Left lobe of liver (tissue), 2 donors: ENCODE measurements around the gene GRSF1. TPM values are rescaled to one million over a fixed set of nuclear protein-coding genes. Genes with fewer than 3 reads are reported as not detected.
"Not testable (repeated sequence)": the region's sequence is repeated elsewhere in the genome, so short reads cannot be mapped to it uniquely, and the experiment has no call there.

Source experiments
- ATAC-seq: fragments of 200-7000 bp; cut with Tn5 transposase; one replicate; pipeline ENCODE4 v1.9.1; 2020; ENCODE audit warnings: mild to moderate bottlenecking, moderate library complexity
- DNase-seq: peaks from one replicate; pipeline ENCODE4 v3.0.0-alpha.2; 2020; ENCODE audit warnings: low spot score
- total RNA-seq: library from RNA; stranded (reverse); gene quantifications from one replicate; pipeline ENCODE4 v1.2.1, GENCODE V29; 2021
- donor health status: DM: no; HTN: no; CAD: no; lungs with moderate emphysema.
- donor health status: DM: no; HTN: yes; CAD: no.

GRSF1 gene, protein sequence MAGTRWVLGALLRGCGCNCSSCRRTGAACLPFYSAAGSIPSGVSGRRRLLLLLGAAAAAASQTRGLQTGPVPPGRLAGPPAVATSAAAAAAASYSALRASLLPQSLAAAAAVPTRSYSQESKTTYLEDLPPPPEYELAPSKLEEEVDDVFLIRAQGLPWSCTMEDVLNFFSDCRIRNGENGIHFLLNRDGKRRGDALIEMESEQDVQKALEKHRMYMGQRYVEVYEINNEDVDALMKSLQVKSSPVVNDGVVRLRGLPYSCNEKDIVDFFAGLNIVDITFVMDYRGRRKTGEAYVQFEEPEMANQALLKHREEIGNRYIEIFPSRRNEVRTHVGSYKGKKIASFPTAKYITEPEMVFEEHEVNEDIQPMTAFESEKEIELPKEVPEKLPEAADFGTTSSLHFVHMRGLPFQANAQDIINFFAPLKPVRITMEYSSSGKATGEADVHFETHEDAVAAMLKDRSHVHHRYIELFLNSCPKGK
- total RNA-seq, result 24.9 TPM

DNA sequence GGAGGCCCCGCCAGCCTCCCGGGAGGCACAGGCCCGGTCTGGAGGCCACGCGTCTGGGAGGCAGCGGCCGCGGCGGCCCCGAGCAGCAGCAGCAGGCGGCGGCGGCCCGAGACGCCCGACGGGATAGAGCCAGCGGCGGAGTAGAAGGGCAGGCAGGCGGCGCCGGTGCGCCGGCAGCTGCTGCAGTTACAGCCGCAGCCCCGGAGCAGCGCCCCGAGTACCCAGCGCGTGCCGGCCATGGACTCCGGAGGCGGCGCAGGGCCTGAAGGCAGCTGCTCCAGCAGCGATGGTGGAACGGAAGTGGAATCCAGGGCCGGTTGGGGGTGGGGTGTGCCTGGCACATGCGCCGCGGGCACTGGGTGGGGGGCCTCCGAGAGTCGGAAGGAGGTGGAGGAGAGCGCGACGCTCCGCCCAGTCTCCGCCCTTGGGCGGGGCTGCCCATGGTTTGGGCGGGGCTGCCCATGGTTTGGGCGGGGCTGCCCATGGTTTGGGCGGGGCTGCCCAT is at the start of gene GRSF1:
Gene GRSF1 (minus strand): TSS at position 302 of the 505 bp plus-strand sequence. CDS start 63 bp downstream, at position 239.
- peak; percentile 96 for DNase-seq
- ATAC-seq, result peak; percentile 95

DNA sequence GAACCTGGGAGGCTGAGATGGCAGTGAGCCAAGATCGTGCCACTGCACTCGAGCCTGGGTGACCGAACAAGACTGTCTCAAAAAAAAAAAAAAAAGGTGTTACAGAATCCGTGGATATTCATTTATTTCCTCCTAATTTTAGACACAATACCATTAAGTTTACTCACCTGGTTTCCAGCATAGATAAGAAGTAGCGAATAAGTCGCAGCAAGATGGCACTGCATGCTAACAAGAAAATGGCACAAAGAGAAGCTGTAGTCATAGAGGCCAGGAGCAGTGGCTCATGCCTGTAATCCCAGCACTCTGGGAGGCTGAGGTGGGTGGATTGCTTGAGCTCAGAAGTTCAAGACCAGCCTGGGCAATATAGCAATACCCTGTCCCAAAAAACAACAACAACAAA is 45.5 kb upstream of the GRSF1 start:
- ATAC-seq (no peak), DNase-seq (no peak)

DNA sequence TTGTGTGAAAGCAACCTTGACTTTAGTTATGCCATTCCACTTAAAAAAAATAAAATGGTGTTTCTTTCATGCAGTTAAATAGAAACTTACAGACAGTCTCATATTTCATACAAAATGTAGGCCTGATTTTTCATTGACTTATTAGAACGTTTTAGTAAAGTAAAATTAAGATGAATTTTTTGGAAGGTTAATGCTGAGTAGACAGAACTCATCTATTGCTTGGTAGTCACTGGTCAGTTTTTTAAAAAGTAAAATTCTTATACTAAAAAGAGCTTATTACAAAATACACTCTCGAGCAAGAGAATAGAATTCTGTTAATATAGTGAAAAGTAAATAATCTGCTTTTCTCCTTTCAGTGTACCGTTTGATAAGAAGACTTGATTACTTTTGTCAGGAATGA is 41.0 kb upstream of the GRSF1 start:
- ATAC-seq (no peak), DNase-seq (no peak)

DNA sequence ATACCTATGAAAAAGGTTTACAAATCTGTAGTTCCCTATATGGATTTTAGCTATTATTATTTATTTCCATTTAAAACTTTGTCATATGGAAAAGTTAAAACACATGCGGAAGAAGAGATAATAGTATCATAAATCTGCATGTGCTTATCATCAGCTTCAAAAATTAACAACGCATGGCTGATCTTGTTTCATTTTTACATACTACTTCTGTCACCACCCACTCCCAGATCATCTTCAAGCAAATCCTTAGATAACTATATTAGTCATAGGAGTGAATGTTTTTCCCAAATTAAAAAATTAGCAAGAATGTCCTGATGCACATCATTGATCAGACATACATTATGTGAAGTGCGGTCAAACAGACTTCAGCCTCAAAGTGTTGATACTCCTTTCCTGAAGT is 37.9 kb upstream of the GRSF1 start:
- no peak for ATAC-seq
- DNase-seq, result no peak

DNA sequence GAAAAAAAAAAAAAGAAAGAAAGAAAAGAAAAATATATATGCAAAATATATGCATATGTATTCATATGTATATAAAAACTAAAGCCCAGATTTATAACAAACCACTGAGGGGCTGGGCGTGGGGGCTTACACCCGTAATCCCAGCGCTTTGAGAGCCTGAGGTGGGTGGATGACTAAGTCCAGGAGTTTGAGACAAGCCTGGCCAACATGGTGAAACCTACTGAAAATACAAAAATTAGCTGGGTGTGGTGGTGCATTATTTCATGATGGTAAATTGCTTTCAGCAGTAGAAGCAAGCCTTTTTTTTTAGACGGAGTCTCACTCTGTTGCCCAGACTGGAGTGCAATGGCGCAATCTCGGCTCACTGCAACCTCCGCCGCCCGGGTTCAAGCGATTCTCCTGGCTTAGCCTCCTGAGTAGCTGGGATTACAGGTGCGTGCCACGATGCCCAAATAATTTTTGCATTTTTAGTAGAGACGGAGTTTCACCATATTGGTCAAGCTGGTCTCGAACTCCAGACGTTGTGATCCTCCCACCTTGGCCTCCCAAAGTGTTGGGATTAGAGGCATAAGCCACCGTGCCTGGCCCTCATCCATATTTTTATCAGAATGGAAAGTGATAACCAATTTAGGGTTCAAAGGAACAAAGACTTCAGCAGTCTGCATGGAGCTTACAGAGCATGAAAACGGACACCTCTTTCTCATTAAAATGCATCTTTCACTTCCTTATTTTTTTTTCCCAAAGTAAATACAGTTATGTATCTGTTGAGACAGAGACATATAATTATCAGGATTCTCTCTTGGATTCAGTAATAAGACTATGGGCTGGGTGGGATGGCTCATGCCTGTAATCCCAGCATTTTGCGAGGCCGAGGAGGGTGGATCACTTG is 34.8 kb upstream of the GRSF1 start:
- DNase-seq (no peak), ATAC-seq (no peak)

DNA sequence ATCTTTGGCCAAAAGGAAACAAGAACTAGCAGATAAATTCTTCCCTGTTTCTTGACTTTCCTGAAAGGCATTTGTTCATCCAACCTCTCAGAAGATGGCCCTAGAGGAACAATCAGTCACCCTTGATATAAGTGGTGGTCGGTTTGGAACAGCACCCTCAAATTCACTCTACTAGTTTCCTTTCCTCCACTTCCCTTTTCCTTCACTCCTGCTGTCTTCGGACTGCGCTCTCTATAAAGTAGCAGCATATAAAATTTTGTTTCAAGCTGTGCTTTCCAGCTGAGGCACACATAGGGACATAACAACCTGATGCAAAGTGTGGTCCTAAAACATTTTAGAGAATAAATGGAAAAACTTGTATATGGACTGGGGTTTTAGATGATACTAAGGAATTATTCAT is 33.5 kb upstream of the GRSF1 start:
- no peak for DNase-seq
- ATAC-seq, result no peak

DNA sequence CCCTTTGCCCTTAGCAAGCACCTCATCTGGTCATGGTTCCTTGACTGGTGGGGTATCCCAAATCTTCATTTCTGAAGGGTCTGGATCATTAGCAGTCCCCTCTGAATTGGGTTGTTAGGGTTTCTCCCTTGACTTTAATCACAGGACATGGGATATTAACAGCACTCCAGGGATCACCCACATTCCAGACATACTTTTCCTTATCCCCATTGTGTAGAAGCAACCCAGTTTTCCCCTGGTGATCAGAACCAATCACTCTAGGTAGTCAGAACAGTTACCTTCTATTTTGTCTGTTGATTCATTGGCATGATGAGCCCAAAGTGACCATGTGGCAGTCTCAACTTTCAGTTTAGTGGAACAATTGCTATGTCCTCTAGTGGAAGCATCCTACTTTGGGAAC is 29.1 kb upstream of the GRSF1 start:
- ATAC-seq (no peak), DNase-seq (no peak)

DNA sequence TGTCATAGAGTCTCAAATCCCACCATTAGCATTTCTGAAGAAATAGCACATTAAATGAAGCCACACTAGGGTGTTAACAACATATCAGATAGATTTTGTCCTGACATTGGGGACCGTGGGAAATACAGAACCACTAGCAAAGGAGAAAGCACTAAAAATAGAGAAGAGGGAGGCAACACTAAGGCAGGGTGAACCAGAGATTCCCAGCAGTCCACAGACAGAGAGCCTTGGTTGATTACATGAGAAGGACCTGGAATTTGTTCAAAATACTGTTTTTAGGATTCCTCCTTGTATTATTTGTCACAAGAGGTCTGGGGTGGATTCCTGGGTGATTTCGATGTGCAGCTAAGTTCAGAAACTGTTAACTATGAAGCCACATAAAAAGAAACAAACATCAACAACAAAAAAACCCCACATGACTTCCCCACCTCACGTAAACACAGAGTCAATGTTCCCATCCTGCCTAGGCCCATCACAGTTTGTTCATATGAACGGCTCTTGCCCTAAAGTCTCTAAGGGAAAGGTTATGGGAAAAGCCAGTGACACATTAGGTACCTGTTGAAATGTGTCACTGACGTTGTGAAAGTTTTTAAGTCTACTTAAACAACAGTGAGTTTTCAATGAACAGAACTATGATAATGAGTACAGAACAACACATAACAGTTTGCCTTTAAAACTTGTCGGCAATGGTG is 23.6 kb upstream of the GRSF1 start:
- ATAC-seq (no peak), DNase-seq (no peak)

DNA sequence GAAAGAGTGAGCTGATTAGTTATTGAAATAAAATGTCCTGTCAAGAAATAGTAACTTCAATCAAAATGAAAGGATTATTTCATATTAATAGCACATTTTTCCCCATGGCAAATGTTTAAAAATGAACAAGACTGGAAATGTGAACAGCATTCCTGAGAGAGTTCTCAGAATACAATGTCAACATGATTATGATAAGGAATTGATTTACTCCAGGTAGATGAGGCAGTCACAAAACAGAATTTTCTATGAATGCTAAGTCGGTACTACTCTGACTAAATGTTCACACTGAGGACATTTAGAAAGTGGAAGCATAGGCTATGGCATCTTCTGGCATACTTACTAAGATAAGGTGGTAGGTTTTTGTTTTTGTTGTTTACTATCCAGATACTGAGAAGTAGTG is 19.4 kb upstream of the GRSF1 start:
- DNase-seq (no peak), ATAC-seq (no peak)

DNA sequence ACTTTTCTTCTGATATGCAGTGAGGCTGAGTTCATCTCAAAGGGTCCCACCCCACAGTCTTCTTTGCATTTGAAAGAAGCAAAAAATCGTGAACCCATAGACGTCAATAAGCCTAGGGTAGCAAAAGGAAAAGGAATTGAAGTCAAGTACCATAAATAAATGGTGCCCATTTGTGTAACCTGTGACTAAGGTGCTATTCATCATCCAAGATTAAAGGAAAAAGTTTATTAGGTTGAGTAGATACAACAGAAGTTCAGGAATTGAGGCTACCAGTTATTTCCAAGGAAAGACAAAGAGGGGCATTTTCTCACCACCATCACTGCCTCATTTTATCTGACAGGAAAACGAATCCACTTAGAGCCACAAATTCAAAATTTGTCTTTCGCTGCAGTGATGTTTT is 18.8 kb upstream of the GRSF1 start:
- ATAC-seq, result no peak
- DNase-seq, result no peak

DNA sequence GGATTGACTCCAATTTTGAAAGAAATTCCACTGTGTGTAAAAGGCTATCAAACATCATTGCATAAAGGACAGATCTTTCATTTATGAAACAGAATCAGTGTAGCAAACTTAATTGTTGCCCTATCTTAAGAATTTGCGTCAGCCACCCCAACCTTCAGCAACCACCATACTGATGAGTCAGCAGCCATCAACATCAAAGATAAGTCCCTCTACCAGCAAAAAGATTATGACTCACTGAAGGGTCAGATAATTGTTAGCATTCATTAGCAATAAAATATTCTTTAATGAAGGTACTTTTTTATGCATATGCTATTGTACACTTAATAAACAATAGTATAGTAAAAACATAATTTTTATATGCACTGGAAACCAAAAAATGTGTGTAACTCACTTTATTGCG is 15.8 kb upstream of the GRSF1 start:
- DNase-seq, result no peak
- no peak for ATAC-seq

DNA sequence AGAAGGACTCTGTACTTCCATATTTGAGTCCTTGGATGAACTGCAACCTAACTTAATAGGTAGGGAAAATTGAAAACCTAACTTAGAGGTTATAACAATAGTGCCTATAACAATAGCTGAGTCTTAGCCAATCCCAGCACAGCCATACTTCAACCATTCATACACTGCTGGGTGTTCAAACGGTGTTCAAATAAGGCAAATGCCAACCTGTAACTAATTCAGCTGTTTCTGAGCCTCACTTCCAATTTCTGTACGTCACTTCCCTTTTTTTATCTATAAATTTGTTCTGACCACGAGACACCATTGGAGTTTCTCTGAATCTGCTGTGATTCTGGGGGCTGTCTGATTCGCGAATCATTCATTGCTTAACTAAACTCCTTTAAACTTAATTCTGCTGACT is 9.6 kb upstream of the GRSF1 start:
- ATAC-seq, result no peak
- no peak for DNase-seq

DNA sequence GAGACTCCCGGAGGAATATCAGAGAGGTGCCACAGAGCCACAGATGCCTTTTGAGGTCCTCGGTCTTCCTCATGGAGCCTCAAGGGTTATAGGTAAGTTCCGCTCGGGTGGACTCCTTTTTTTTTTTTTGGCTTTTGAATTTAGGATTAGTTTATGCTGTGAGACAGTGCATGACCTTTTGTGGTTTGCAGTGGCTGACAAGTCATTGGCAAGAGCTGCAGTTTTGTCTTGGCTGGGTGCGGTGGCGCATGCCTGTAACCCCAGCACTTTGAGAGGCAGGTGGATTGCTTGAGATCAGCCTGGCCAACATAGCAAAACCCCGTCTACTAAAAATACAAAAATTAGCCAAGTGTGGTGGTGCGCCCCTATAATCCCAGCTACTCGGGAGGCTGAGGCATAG is 4.5 kb upstream of the GRSF1 start:
- DNase-seq (no peak), ATAC-seq (no peak)

DNA sequence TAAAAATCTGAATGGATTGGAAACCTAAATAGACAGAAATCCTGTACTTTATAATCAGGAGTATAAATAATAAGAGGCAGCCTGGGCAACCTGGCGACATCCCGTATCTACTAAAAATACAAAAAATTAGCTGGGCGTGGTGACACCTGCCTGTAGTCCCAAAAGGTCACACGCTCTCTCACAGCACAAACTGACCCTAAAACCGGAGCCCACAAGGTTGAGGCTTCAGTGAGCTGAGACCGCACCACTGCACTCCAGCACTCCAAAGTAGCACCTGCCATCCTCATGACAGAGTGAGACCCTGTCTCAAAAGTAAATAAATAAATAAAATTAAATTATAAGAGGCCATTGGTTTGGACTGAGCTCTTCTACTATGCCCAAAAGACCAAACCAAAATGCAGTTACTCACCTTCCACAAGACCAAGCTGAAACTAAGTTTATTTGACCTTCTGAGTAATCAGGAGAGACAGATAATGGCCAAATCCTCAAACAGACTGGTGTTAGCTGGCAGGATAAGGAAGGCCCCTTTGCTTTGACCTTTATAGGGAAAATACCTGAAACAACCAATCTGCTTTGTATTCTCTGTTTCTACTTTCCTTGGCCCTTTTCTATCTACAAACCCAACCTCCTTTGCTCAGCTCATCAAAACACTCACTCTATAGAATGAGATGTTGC is 3.2 kb upstream of the GRSF1 start:
- ATAC-seq (no peak), DNase-seq (no peak)

DNA sequence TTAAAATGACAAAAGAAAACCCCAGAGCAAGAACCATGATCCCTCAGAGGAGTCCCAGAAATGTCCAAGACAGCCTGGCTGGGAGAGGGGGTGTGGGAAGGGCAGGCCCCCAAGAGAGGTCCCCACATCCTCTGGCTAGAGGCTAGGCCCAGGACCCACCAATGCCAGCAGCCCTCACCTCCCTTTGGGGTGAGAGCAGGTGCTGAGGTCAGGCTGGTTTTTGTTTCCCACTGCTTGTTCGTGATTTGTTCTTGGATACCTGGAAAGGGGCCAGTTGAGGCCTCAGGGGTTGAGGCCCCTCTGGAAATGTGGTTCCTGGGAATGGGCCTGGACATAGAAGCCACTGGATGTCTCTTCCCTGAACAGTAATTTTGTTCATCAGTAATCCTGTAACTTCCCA is 2.3 kb upstream of the GRSF1 start:
- DNase-seq, result no peak
- ATAC-seq, result no peak

DNA sequence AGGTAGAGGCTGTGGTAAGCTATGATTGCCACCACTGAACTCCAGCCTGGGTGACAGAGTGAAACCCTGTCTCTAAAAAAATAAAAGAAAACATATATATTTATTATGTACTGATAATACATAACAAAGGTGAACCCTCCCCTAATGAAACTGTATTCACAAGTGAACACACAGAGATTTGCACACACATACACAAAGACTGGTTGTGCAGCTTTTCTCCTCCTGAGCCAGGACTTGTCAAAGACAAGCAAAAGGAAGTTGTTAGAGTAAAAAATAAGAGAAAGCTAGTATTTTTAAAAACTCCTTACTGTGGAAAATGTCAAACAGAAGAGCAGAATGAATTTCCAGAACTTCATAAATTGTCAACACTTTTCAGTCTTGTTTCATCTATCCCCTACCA is 1.5 kb upstream of the GRSF1 start:
- ATAC-seq, result no peak
- DNase-seq, result no peak

DNA sequence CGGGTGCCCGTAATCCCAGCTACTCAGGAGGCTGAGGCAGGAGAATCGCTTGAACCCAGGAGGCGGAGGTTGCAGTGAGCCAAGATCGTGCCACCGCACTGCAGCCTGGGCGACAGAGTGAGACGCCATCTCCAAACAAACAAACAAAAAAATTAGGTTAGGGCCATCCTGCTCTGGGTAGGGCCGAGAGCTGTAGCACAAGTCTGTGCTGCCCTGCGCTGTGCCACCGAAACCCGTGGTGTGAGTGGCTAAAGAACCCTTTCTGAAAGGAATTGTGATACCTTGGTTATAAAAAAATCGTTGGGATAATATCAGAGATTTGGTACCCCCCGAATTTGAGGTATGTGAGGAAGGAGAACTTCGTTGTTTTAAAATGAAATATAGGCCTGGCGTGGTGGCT is 941 bp upstream of the GRSF1 start:
- DNase-seq, ATAC-seq: not testable (repeated sequence)

DNA sequence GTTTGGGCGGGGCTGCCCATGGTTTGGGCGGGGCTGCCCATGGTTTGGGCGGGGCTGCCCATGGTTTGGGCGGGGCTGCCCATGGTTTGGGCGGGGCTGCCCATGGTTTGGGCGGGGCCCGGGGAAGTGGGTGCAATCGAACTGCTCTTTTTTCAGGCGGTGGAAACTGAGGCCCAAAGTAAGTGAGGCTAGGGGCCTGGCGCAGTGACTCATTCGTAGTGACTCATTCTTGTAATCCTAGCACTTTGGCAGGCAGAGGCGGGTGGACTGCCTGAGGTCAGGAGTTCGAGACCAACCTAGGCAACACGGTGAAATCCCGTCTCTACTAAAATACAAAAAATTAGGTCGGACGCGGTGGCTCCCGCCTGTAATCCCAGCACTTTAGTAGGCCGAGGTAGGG is 447 bp upstream of the GRSF1 start:
- DNase-seq, result peak; percentile 62
- not testable (repeated sequence) for ATAC-seq

DNA sequence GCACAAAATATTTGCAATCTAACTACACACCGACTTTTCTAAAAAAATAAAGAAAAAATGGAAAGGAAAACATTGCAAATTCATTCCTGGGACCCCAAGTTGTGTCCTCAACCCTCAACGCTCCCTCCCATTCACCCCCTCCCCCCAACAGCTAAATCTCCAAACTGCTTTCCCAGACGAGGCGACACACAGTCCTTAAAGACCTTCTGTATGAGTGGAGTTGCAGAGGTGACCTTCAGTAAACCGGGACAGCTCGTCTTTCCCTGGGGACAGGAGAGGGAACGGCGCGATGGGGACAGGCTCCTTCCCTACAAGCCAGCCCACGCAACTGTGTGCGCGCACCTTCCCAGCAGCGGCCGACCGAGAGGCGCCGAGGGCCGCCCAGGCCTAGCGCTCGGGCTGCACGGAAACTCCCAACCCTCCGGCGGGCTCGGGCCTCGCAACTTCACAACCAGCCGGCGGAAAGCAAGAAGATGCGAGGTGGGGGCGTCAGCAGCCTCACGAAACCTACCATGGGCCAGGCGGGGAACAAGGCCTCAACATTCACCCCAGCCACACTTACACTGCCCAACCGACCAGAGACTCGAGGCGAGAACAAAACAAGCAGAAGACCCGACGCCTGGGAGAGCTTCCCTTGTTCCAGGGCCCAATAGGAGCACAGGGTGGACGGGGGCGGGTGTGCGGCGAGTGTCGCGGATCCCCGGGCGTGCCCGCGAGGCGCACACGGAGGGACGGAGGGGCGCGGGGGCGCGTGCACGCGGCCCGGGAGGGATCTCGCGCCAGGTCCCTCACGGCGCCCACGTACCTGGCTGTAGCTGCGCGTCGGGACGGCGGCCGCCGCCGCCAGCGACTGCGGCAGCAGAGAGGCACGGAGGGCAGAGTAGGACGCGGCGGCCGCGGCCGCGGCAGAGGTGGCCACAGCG is 763 bp downstream of the GRSF1 start:
- DNase-seq, result peak; percentile 68
- ATAC-seq, result peak; percentile 75

DNA sequence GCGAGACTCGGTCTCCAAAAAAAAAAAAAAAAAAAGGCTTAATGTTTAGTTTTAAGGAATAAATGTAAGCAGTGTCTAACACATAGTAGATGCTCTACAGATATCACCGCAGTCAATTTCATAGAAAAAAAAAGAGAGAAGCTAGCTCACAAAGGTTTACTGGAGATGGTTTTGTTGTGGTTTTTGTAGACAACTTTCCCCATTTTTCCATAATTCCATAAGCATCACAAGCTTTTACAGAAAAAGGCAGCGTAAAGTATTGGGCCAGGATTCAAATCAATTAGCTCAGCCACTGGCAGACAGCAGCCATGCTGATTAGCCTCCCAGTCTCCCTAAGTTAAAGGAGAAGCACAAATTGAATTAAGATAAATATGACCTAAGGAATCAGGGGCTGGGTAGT is 1.5 kb downstream of the GRSF1 start:
- ATAC-seq (no peak), DNase-seq (no peak)
